Measurements from ENCODE around the gene ADAMTS2. TPM values are rescaled to one million over a fixed set of nuclear protein-coding genes. Genes with fewer than 3 reads are reported as not detected.
A peak's percentile ranks its signal among the peaks of the same experiment; 100 is the strongest.

The ADAMTS2 gene
- total and polyA plus RNA-seq, 2 experiments from 2014 or later: 1.6 to 8.1 TPM

GRCh38 chr5:179143446-179143845 is 201.8 kb downstream of the ADAMTS2 start:
- H3K9me2 ChIP-seq (ENCODE audit: insufficient read depth): no peaks in the 10 kb centered on the region
- no peaks in the 10 kb centered on the region for H3K27me3 ChIP-seq (ENCODE audit: insufficient read depth)
- peak; percentile 79 for ATAC-seq
- H3K27ac ChIP-seq (ENCODE audit: low read depth): no peak overlapping the region
- H3K27ac Mint-ChIP-seq: no peak overlapping the region
- H3K4me1 Mint-ChIP-seq: no peaks in the 10 kb centered on the region
- H2AFZ ChIP-seq: no peak overlapping the region
- no peaks in the 10 kb centered on the region for H3K36me3 Mint-ChIP-seq (ENCODE audit: low read depth)
- no peaks in the 10 kb centered on the region for H3K79me2 ChIP-seq (replicated peaks; ENCODE audit: insufficient read depth)
- H3K4me3 Mint-ChIP-seq: no peak overlapping the region
- H3F3A ChIP-seq (replicated peaks; ENCODE audit: low read depth): no peaks in the 10 kb centered on the region
- H4K20me1 ChIP-seq (replicated peaks; ENCODE audit: insufficient read depth): no peaks in the 10 kb centered on the region
- no peaks in the 10 kb centered on the region for H3K36me3 ChIP-seq (ENCODE audit: insufficient read depth)
- H3K27me3 Mint-ChIP-seq (ENCODE audit: insufficient read depth, low read depth, poor library complexity): peaks cover 3% of the 10 kb centered on the region
- no peak overlapping the region for H3K4me3 ChIP-seq
- no peaks in the 10 kb centered on the region; the same call in 2 of the 3 replicates for H3K9me3 Mint-ChIP-seq
- H3K4me1 ChIP-seq (ENCODE audit: insufficient read depth): no peaks in the 10 kb centered on the region
- no peak overlapping the region for H3K4me2 ChIP-seq
- DNase-seq (ENCODE audit: low spot score): peak; percentile 79
- no peak for TF ChIP-seq NANOG (IDR thresholded peaks at IDR 0.05; ENCODE audit: borderline replicate concordance)
- peak; percentile 43 to 63 for TF ChIP-seq CTCF (conservative IDR thresholded peaks at IDR 0.05; ENCODE audit: low read depth in 2 of 2)
- TF ChIP-seq EZH2 (IDR thresholded peaks at IDR 0.05; ENCODE audit: low read depth, unreplicated experiment): no peak
- 0 out of 2 replicates have a peak, but pooled peaks have one; percentile 13 for TF ChIP-seq CREB1 (CRISPR knock-in tag; IDR thresholded peaks at IDR 0.05; ENCODE audit: low read depth)

- no peak for TF ChIP-seq EZH2phosphoT487 (IDR thresholded peaks at IDR 0.05; ENCODE audit: unreplicated experiment)
- DNase-seq (ENCODE audit: low spot score) (no peak), ATAC-seq (no peak)
- Mint-ChIP-seq H3K36me3 (ENCODE audit: low read depth) (no peaks in the 10 kb centered on the region), H3K27ac (no peak overlapping the region), H3K4me1 (no peaks in the 10 kb centered on the region), H3K9me3 (no peaks in the 10 kb centered on the region; the same call in 2 of the 3 replicates), H3K27me3 (ENCODE audit: insufficient read depth, low read depth, poor library complexity) (peaks cover 3% of the 10 kb centered on the region), H3K4me3 (no peak overlapping the region)
- Histone ChIP-seq H3K9me2 (ENCODE audit: insufficient read depth) (no peaks in the 10 kb centered on the region), H3K4me2 (no peak overlapping the region), H3K36me3 (ENCODE audit: insufficient read depth) (no peaks in the 10 kb centered on the region), H3K4me1 (ENCODE audit: insufficient read depth) (no peaks in the 10 kb centered on the region), H3K4me3 (no peak overlapping the region), H3K27me3 (ENCODE audit: insufficient read depth) (no peaks in the 10 kb centered on the region), H2AFZ (no peak overlapping the region), H3K27ac (ENCODE audit: low read depth) (no peak overlapping the region), H4K20me1 (replicated peaks; ENCODE audit: insufficient read depth) (no peaks in the 10 kb centered on the region), H3F3A (replicated peaks; ENCODE audit: low read depth) (no peaks in the 10 kb centered on the region), H3K79me2 (replicated peaks; ENCODE audit: insufficient read depth) (no peaks in the 10 kb centered on the region)
Observed at GRCh38 chr5:179142434-179143198, 202.6 kb downstream of the ADAMTS2 start.

- Mint-ChIP-seq H3K9me3 (no peaks in the 10 kb centered on the region), H3K4me3 (no peak overlapping the region), H3K4me1 (no peaks in the 10 kb centered on the region), H3K27me3 (ENCODE audit: insufficient read depth, low read depth, poor library complexity) (peaks cover 3% of the 10 kb centered on the region), H3K36me3 (ENCODE audit: low read depth) (no peaks in the 10 kb centered on the region), H3K27ac (no peak overlapping the region)
- no peak for TF ChIP-seq CTCF (conservative IDR thresholded peaks at IDR 0.05; ENCODE audit: low read depth in 2 of 2)
- Histone ChIP-seq H3F3A (replicated peaks; ENCODE audit: low read depth) (no peaks in the 10 kb centered on the region), H3K4me3 (no peak overlapping the region), H2AFZ (no peak overlapping the region), H4K20me1 (replicated peaks; ENCODE audit: insufficient read depth) (no peaks in the 10 kb centered on the region), H3K79me2 (replicated peaks; ENCODE audit: insufficient read depth) (no peaks in the 10 kb centered on the region), H3K27me3 (ENCODE audit: insufficient read depth) (no peaks in the 10 kb centered on the region), H3K27ac (ENCODE audit: low read depth) (no peak overlapping the region), H3K9me2 (ENCODE audit: insufficient read depth) (no peaks in the 10 kb centered on the region), H3K36me3 (ENCODE audit: insufficient read depth) (no peaks in the 10 kb centered on the region), H3K4me2 (no peak overlapping the region), H3K4me1 (ENCODE audit: insufficient read depth) (no peaks in the 10 kb centered on the region)
- no peak for DNase-seq (ENCODE audit: low spot score)
- ATAC-seq: no peak
Observed at GRCh38 chr5:179141867-179142266, 203.4 kb downstream of the ADAMTS2 start.

Measured in GM23338 (cell line).